GM21529 (cell line): ENCODE measurements around the gene B4GALNT1.
A peak's percentile ranks its signal among the peaks of the same experiment; 100 is the strongest.
"Not testable (repeated sequence)": the region's sequence is repeated elsewhere in the genome, so short reads cannot be mapped to it uniquely, and the experiment has no call there.

Experiments used
- ATAC-seq: cut with Tn5 transposase; IDR thresholded peaks from one replicate; pipeline ENCODE4 v1.9.1; 2021; ENCODE audit not compliant: unreplicated experiment

B4GALNT1 gene

GRCh38 chr12:57621497-57622292 is 11.3 kb downstream of the B4GALNT1 start:
- ATAC-seq: peak; percentile 52

GRCh38 chr12:57620936-57621496 is 12.0 kb downstream of the B4GALNT1 start:
- ATAC-seq: no peak

- ATAC-seq: no peak
Observed at GRCh38 chr12:57620245-57620935, 12.6 kb downstream of the B4GALNT1 start.

- no peak for ATAC-seq
Observed at GRCh38 chr12:57619434-57620244, 13.4 kb downstream of the B4GALNT1 start.

GRCh38 chr12:57618966-57619433 is 14.0 kb downstream of the B4GALNT1 start:
- ATAC-seq: no peak

GRCh38 chr12:57618431-57618830 is 14.6 kb downstream of the B4GALNT1 start:
- ATAC-seq: not testable (repeated sequence)

GRCh38 chr12:57617942-57618341 is 15.1 kb downstream of the B4GALNT1 start:
- ATAC-seq: no peak

- ATAC-seq: no peak
Observed at GRCh38 chr12:57616383-57617101, 16.5 kb downstream of the B4GALNT1 start.

GRCh38 chr12:57615637-57616036 is 17.4 kb downstream of the B4GALNT1 start:
- no peak for ATAC-seq

GRCh38 chr12:57614948-57615500 is 18.0 kb downstream of the B4GALNT1 start:
- no peak for ATAC-seq

- ATAC-seq: peak; percentile 56
Observed at GRCh38 chr12:57614178-57614947, 18.6 kb downstream of the B4GALNT1 start.

- no peak for ATAC-seq
Observed at GRCh38 chr12:57613427-57614109, 19.4 kb downstream of the B4GALNT1 start.

- no peak for ATAC-seq
Observed at GRCh38 chr12:57612711-57613426, 20.1 kb downstream of the B4GALNT1 start.

GRCh38 chr12:57611827-57612710 is 20.9 kb downstream of the B4GALNT1 start:
- ATAC-seq: no peak

- ATAC-seq: peak; percentile 39
Observed at GRCh38 chr12:57611108-57611826, 21.7 kb downstream of the B4GALNT1 start, which contains the start of gene ARHGEF25. TSS of gene ARHGEF25 (plus strand) at chr12:57611435. CDS start at chr12:57611895, 460 bp downstream.

GRCh38 chr12:57610554-57611107 is 22.4 kb downstream of the B4GALNT1 start:
- no peak for ATAC-seq
